Aorta (tissue), 5 donors: Measurements from ENCODE around the gene H3-3A. TPM values are rescaled to one million over a fixed set of nuclear protein-coding genes. Genes with fewer than 3 reads are reported as not detected.

ENCODE experiments used
- ATAC-seq: fragments of 200-7000 bp; cut with Tn5 transposase; one replicate; pipeline ENCODE4 v1.9.1; 2022; ENCODE audit warnings: moderate library complexity; ENCODE audit not compliant: low FRiP score
- DNase-seq, 2 donors: peaks; one replicate each; pipeline ENCODE4 v3.0.0-alpha.2; 2020
- H3K27ac ChIP-seq, 2 donors: one replicate each; pipeline ENCODE4 v1.5.1; 2013; ENCODE audit warnings: low read length in 2 of 2, mild to moderate bottlenecking in 2 of 2, moderate library complexity in 2 of 2, control low read depth in 1 of 2, inconsistent platforms in 1 of 2, low read depth in 1 of 2
- H3K27me3 ChIP-seq, 2 donors: one replicate each; pipeline ENCODE4 v1.6.1; 2013; ENCODE audit warnings: control low read depth in 1 of 2, low read length in 1 of 2, mild to moderate bottlenecking in 1 of 2, moderate library complexity in 1 of 2; ENCODE audit not compliant: insufficient read depth in 2 of 2, control insufficient read depth in 1 of 2
- H3K36me3 ChIP-seq, 2 donors: one replicate each; pipeline ENCODE4 v1.6.1; 2013; ENCODE audit warnings: control low read depth in 1 of 2, low read length in 1 of 2, mild to moderate bottlenecking in 1 of 2; ENCODE audit not compliant: insufficient read depth in 2 of 2, control insufficient read depth in 1 of 2
- H3K4me1 ChIP-seq, 2 donors: one replicate each; pipeline ENCODE4 v1.6.1; 2013; ENCODE audit warnings: low read length in 2 of 2, control low read depth in 1 of 2, mild to moderate bottlenecking in 1 of 2, moderate library complexity in 1 of 2; ENCODE audit not compliant: insufficient read depth in 2 of 2, control insufficient read depth in 1 of 2
- H3K4me3 ChIP-seq, 2 donors: one replicate each; pipeline ENCODE4 v1.5.1; 2013; ENCODE audit warnings: low read length in 2 of 2, control low read depth in 1 of 2, mild to moderate bottlenecking in 1 of 2
- H3K9me3 ChIP-seq: one replicate; pipeline ENCODE4 v1.6.1; 2013; ENCODE audit warnings: mild to moderate bottlenecking, low read length; ENCODE audit not compliant: control insufficient read depth
- WGBS, 2 donors: extraction: QIAGEN DNeasy Blood & Tissue Kit; methylation state at CpG; one replicate each; pipeline ENCODE4 v1.1.7; 2013; 5-methylcytosine and 5-hydroxymethylcytosine counted together
- intact Hi-C, 2 donors: fragments of 100-400 bp; cut with DNase I; formaldehyde crosslinking; loops; one replicate each; pipeline versions ENCODE4 v1.14.2 to v1.15.0; 2022
- polyA plus RNA-seq, 2 donors: library from polyadenylated mRNA; stranded (reverse); fragments of 200-250 nt; gene quantifications; one replicate each; pipeline ENCODE4 v1.2.3, GENCODE V29; 2013
- total RNA-seq, 2 donors: library from RNA; stranded (reverse); fragmentation: NEBNext Ultra II Directional; extraction: Animal tissue kit (Norgen Biotek cat#: 25700); gene quantifications; one replicate each; pipeline ENCODE4 v1.2.1, GENCODE V29; 2021
- donor health status: healthy with polysubstance abuse.
- donor health status: Bipolar disorder and iron deficiency.
- donor health status: DM: no; HTN: no; CAD: no.
- donor health status: DM: no; HTN: no; CAD: no.
- donor health status: DM: yes; HTN: yes; CAD: no.

H3-3A gene
- total and polyA plus RNA-seq, 4 donors: 310 to 699 (median 406) TPM

DNA sequence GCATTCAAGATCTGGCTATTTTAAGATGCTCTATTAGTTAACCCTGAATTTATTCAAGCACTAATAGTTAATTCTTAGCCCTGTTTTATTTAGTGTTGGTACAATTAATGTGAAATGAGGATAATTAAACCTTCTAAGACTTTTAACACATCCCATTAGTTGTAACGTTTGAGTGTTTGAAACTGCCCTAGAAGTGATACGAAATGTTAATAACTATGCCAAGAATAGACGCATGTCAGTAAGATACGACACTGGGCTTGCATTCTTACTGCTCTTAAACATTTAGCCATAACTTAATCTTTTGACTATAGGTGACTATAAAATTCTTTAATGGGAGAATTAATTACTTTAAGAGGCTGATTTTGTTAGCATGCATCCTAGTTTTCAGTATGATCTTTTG lies 9.8 kb downstream of the H3-3A start:
- no peaks in the 10 kb centered on the region for H3K9me3 ChIP-seq
- DNase-seq (no peak), ATAC-seq (no peak)
- no peak overlapping the region for H3K27ac ChIP-seq
- H3K36me3 ChIP-seq: peaks cover 0 to 3% of the 10 kb centered on the region in 2 donors
- no peaks in the 10 kb centered on the region for H3K4me1 ChIP-seq
- no peaks in the 10 kb centered on the region for H3K27me3 ChIP-seq
- H3K4me3 ChIP-seq: no peak overlapping the region
- intact Hi-C loops: loop anchor here in 1 of 2 donors (5.0 kb wide), 1 partner anchor 35 kb away; no protein-coding TSS in a partner anchor
- WGBS, 2 donors: 43 to 44% methylated on average over 4 of the region's 4 CpGs

- Histone ChIP-seq H3K4me1 (no peaks in the 10 kb centered on the region), H3K27ac (no peak overlapping the region), H3K36me3 (peaks cover 0 to 1% of the 10 kb centered on the region in 2 donors), H3K9me3 (no peaks in the 10 kb centered on the region), H3K27me3 (no peaks in the 10 kb centered on the region), H3K4me3 (no peak overlapping the region)
- no peak for ATAC-seq
- intact Hi-C loops: loop anchor here in 1 of 2 donors (5.0 kb wide), 1 partner anchor 34 kb away; no protein-coding TSS in a partner anchor
- WGBS, 2 donors: 44 to 46% methylated on average over 6 of the region's 6 CpGs
- no peak for DNase-seq
Measured at GRCh38 chr1:226073184-226073950, 10.9 kb downstream of the H3-3A start.

DNA sequence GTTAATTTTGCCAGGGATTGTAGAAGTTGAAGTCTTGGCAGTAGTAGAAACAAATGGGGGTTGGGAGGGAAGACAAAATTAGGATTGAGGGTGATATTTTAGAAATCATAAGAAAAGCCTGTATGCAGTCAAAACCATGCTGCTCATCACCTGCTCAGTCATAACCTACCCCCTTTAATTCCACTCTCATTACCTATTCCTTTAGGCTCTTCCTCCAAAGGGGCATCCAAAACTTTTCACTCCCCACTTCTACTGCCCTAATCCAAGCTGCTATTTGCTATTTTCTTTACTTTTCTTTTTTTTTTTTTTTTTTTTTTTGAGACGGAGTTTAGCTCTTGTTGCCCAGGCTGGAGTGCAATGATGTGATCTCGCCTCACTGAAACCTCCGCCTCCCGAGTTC lies 11.5 kb downstream of the H3-3A start:
- Histone ChIP-seq H3K4me1 (no peaks in the 10 kb centered on the region), H3K27ac (no peak overlapping the region), H3K36me3 (no peaks in the 10 kb centered on the region), H3K9me3 (no peaks in the 10 kb centered on the region), H3K27me3 (no peaks in the 10 kb centered on the region), H3K4me3 (no peak overlapping the region)
- 64 to 72% methylated on average over 4 of the region's 4 CpGs for WGBS, 2 donors
- ATAC-seq (no peak), DNase-seq (no peak)
- intact Hi-C loops: loop anchor here in 1 of 2 donors (5.0 kb wide), 1 partner anchor 33 kb away; no protein-coding TSS in a partner anchor

- Histone ChIP-seq H3K27ac (no peak overlapping the region), H3K4me3 (no peak overlapping the region), H3K4me1 (no peaks in the 10 kb centered on the region), H3K27me3 (no peaks in the 10 kb centered on the region), H3K9me3 (no peaks in the 10 kb centered on the region), H3K36me3 (no peaks in the 10 kb centered on the region)
- intact Hi-C loops: no loop called here
- WGBS, 2 donors: 82 to 87% methylated on average over 6 of the region's 6 CpGs
- DNase-seq: no peak
- ATAC-seq: no peak
Measured at GRCh38 chr1:226076378-226076777, 13.9 kb downstream of the H3-3A start.

GRCh38 chr1:226078374-226078773 lies 15.9 kb downstream of the H3-3A start:
- no peak overlapping the region for H3K4me3 ChIP-seq
- no peaks in the 10 kb centered on the region for H3K9me3 ChIP-seq
- H3K27ac ChIP-seq: no peak overlapping the region
- H3K4me1 ChIP-seq: no peaks in the 10 kb centered on the region
- intact Hi-C loops: no loop called here
- no peak for DNase-seq
- ATAC-seq: no peak
- WGBS, 2 donors: 66 to 76% methylated on average over 9 of the region's 9 CpGs
- no peaks in the 10 kb centered on the region for H3K36me3 ChIP-seq
- H3K27me3 ChIP-seq: no peaks in the 10 kb centered on the region

- no peak for ATAC-seq
- Histone ChIP-seq H3K4me3 (peak overlapping the region in 1 of 2 donors; percentile 44), H3K9me3 (no peaks in the 10 kb centered on the region), H3K27me3 (no peaks in the 10 kb centered on the region), H3K36me3 (no peaks in the 10 kb centered on the region), H3K4me1 (no peaks in the 10 kb centered on the region), H3K27ac (peak overlapping the region in 1 of 2 donors; percentile 35)
- WGBS, 2 donors: 65 to 75% methylated on average over 7 of the region's 7 CpGs
- peak in 1 of 2 donors; percentile 59 for DNase-seq
- intact Hi-C loops: loop anchor here in 1 of 2 donors (5.0 kb wide), 1 partner anchor 40 kb away; no protein-coding TSS in a partner anchor
Measured at GRCh38 chr1:226082587-226082917, 20.0 kb downstream of the H3-3A start.

DNA sequence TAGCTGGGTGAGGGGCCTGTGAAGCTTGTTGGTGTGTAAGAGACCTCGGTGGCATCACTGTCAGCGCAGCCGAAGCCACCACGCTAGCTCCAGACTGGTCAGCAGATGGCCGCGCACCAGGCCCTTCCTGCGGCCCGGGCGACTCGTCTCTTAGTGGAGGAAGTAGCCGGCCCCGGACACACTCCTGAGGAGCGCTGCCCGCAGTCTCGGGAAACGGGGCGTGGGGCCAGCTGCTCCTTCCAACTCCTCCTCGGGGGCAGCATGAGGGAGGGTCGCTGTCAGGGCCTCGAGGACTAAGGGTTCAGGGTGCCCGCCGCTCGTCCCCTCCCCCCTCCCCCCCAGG lies 20.4 kb downstream of the H3-3A start:
- Histone ChIP-seq H3K27ac (peak overlapping the region in 1 of 2 donors; percentile 35), H3K4me3 (peak overlapping the region; percentile 44 to 61), H3K9me3 (no peaks in the 10 kb centered on the region), H3K27me3 (no peaks in the 10 kb centered on the region), H3K36me3 (no peaks in the 10 kb centered on the region), H3K4me1 (no peaks in the 10 kb centered on the region)
- peak; percentile 88 for ATAC-seq
- intact Hi-C loops: loop anchor here in 1 of 2 donors (5.0 kb wide), 1 partner anchor 39 kb away; no protein-coding TSS in a partner anchor
- WGBS, 2 donors: 1 to 2% methylated on average over 18 to 23 of the region's 23 CpGs
- peak; percentile 87 to 89 for DNase-seq

GRCh38 chr1:226083302-226084101 lies 21.0 kb downstream of the H3-3A start:
- 1 to 2% methylated on average over 67 to 75 of the region's 75 CpGs for WGBS, 2 donors
- no peaks in the 10 kb centered on the region for H3K36me3 ChIP-seq
- ATAC-seq (peak; percentile 98), DNase-seq (peak; percentile 94 to 97)
- no peaks in the 10 kb centered on the region for H3K4me1 ChIP-seq
- H3K27ac ChIP-seq: peak overlapping the region in 1 of 2 donors; percentile 35
- H3K9me3 ChIP-seq: no peaks in the 10 kb centered on the region
- H3K27me3 ChIP-seq: no peaks in the 10 kb centered on the region
- intact Hi-C loops: loop anchor here in 1 of 2 donors (5.0 kb wide), 1 partner anchor 39 kb away; no protein-coding TSS in a partner anchor
- H3K4me3 ChIP-seq: peak overlapping the region; percentile 44 to 61
